Neural crest cell (in vitro differentiated cells): ENCODE results near the gene NLGN2. TPM values are rescaled to one million over a fixed set of nuclear protein-coding genes. Genes with fewer than 3 reads are reported as not detected.

Experiments used
- DNase-seq: peaks from one replicate; pipeline ENCODE4 v3.0.0; 2021; ENCODE audit warnings: low read depth, mixed read lengths, low spot score
- H3K27ac Mint-ChIP-seq: one replicate; pipeline ENCODE4 v1.8.0; 2021; ENCODE audit warnings: mild to moderate bottlenecking, mixed read lengths; ENCODE audit not compliant: unreplicated experiment
- H3K27me3 Mint-ChIP-seq: 2 replicates; pipeline ENCODE4 v1.8.0; 2021; ENCODE audit warnings: low read depth, mild to moderate bottlenecking, mixed read lengths
- H3K36me3 Mint-ChIP-seq: 2 replicates; pipeline ENCODE4 v1.8.0; 2021; ENCODE audit warnings: low read depth, mild to moderate bottlenecking, mixed read lengths
- H3K4me1 Mint-ChIP-seq: 2 replicates; pipeline ENCODE4 v1.8.0; 2021; ENCODE audit warnings: mixed read lengths
- H3K4me3 Mint-ChIP-seq: one replicate; pipeline ENCODE4 v1.8.0; 2021; ENCODE audit warnings: mild to moderate bottlenecking, mixed read lengths
- H3K9me3 Mint-ChIP-seq: 2 replicates; pipeline ENCODE4 v1.8.0; 2021; ENCODE audit warnings: mixed read lengths
- total RNA-seq: library from RNA; stranded (reverse); gene quantifications from 2 replicates; pipeline ENCODE4 v1.2.1, GENCODE V29; 2021
- TF ChIP-seq, protein P1 (sequence below): fragments of 200-600 bp; sonication (generic); conservative IDR thresholded peaks from 2 replicates; pipeline ENCODE4 v1.5.0; 2021; ENCODE audit warnings: antibody characterized with exemption, mild to moderate bottlenecking

NLGN2 gene
- total RNA-seq, 1 donor from 2014 or later, result 106 TPM

DNA sequence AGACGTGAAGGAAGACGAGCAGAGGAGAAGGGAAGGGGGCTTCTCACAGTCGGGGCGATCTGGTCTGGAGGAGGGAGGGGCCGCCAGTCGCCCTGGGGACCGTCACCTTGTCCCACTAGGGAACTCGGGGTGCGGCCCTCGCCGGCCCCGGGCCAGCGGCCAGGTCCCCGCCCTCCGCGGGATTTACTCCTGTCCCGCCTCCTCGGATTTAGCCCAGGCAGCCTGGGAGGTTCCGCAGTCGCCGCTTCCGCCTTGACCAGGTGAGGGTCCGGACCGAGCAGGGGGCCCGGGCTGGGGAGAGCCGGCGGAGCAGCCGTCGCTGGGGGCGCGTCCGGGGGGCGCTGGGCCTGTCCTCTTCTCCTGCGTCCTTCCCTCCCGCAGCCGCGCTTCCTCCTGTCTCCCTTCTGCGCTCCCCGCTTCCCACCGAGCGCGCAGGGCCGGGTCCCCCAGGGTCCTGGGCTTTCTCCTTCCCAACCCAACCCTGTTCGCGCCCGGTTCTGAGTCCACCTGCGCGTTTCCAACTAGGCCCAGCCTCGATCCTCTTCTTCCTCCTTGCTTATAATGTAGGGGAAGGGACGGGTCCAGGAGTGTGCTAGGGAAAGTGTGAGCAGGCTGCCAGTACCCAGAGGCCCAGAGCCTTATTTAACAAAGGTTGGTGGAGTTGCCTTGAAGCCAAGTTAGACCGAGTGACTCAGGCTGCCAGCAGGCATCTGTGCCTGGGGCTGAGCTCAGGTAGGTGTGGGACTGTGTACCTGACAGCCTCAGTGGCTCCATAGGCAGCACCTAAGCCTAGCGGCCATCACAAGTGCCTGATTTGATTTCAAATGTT, 26.6 kb upstream of the NLGN2 start, which contains the start of gene TNK1:
TSS of gene TNK1 (plus strand) at position 235 of the 829 bp plus-strand sequence. CDS start 1,838 bp downstream, outside the sequence.
- Mint-ChIP-seq H3K9me3 (peaks cover 6% of the 10 kb centered on the region), H3K4me1 (peaks cover 11% of the 10 kb centered on the region), H3K4me3 (peak within 1 kb of the TSS; percentile 73), H3K27ac (no peak within 1 kb of the TSS), H3K36me3 (peaks cover 5% of the 10 kb centered on the region), H3K27me3 (peaks cover 78% of the 10 kb centered on the region)
- TF ChIP-seq, protein P1, sequence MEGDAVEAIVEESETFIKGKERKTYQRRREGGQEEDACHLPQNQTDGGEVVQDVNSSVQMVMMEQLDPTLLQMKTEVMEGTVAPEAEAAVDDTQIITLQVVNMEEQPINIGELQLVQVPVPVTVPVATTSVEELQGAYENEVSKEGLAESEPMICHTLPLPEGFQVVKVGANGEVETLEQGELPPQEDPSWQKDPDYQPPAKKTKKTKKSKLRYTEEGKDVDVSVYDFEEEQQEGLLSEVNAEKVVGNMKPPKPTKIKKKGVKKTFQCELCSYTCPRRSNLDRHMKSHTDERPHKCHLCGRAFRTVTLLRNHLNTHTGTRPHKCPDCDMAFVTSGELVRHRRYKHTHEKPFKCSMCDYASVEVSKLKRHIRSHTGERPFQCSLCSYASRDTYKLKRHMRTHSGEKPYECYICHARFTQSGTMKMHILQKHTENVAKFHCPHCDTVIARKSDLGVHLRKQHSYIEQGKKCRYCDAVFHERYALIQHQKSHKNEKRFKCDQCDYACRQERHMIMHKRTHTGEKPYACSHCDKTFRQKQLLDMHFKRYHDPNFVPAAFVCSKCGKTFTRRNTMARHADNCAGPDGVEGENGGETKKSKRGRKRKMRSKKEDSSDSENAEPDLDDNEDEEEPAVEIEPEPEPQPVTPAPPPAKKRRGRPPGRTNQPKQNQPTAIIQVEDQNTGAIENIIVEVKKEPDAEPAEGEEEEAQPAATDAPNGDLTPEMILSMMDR, result no peak
- no peak for DNase-seq

DNA sequence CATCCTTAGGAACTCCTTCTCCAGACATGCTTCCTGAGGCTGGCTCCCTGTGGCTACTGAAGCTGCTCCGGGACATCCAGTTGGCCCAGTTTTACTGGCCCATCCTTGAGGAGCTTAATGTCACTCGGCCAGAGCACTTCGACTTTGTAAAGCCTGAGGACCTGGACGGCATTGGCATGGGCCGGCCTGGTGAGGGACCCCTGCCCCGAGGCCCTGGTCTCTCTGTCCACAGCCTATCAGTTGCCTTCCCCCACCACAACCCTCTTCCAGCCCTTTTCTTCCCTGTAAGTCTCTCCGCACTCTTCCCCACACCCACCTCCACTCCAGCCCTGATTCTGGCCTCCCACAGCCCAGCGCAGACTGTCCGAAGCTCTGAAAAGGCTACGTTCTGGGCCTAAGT, 24.7 kb upstream of the NLGN2 start:
- Mint-ChIP-seq H3K36me3 (peaks cover 5% of the 10 kb centered on the region), H3K4me1 (peaks cover 11% of the 10 kb centered on the region), H3K27me3 (peaks cover 66% of the 10 kb centered on the region), H3K4me3 (peak overlapping the region; percentile 41), H3K9me3 (peaks cover 6% of the 10 kb centered on the region), H3K27ac (no peak overlapping the region)
- DNase-seq, result no peak
- TF ChIP-seq, protein P1, result no peak

DNA sequence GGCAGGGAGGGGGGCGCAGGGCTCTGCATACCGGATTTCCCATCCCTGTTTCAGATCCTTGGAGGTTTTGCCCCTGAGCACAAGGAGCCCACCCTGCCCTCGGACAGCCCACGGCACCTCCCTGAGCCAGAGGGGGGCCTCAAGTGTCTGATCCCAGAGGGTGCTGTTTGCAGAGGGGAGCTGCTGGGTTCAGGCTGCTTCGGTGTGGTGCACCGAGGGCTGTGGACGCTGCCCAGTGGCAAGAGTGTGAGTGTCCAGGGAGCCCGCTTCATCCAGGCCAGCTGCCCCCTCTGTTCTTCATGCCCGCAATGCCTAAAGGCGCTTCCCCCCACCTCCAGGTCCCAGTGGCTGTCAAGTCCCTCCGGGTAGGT, 24.3 kb upstream of the NLGN2 start:
- Mint-ChIP-seq H3K27ac (no peak overlapping the region), H3K27me3 (peaks cover 64% of the 10 kb centered on the region), H3K9me3 (peaks cover 6% of the 10 kb centered on the region), H3K4me3 (no peak overlapping the region), H3K4me1 (peaks cover 11% of the 10 kb centered on the region), H3K36me3 (peaks cover 5% of the 10 kb centered on the region)
- TF ChIP-seq, protein P1, result no peak
- no peak for DNase-seq

DNA sequence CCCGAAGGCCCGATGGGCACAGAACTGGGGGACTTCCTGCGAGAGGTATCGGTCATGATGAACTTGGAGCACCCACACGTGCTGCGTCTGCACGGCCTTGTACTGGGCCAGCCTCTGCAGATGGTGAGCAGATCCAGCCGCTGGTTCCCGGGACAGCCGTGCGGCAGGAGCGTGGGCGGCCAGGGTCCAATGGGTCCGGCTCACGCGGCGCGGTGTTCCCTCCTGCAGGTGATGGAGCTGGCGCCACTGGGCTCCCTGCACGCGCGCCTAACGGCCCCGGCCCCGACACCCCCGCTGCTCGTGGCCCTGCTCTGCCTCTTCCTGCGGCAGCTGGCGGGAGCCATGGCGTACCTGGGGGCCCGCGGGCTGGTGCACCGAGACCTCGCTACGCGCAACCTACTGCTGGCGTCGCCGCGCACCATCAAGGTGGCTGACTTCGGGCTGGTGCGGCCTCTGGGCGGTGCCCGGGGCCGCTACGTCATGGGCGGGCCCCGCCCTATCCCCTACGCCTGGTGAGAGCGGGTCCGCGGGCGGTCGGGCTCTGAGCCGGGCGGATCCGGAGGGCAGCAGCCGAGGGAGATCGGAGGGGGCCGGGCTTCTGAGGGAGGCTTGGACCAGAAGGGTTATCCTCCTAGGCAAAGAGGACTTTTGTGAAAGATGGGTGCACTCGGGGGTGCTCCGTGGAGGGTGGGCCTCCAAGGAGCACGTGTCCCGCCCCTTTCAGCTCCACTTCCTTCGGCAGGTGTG, 23.7 kb upstream of the NLGN2 start:
- H3K4me3 Mint-ChIP-seq, result no peak overlapping the region
- peaks cover 5% of the 10 kb centered on the region for H3K36me3 Mint-ChIP-seq

DNA sequence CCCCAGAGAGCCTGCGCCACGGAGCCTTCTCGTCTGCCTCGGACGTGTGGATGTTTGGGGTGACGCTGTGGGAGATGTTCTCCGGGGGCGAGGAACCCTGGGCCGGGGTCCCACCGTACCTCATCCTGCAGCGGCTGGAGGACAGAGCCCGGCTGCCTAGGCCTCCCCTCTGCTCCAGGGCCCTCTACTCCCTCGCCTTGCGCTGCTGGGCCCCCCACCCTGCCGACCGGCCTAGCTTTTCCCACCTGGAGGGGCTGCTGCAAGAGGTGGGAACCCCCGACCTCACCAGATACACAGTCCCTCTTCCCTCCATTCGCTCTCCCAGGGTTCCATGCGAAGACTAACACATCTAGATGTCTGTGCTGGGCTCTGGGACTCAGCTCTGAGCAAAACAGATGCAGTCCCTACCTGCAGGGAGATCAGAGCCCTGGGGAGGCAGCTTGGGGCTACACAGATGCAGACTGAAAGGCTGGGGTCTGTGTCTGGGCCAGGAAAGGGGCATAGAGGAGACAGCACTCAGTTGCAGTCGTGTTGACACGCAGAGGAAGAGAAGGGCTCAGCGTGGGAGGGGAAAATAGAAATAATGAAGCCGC, 23.1 kb upstream of the NLGN2 start:
- TF ChIP-seq, protein P1, result no peak
- Mint-ChIP-seq H3K27ac (no peak overlapping the region), H3K4me3 (no peak overlapping the region), H3K27me3 (peaks cover 54% of the 10 kb centered on the region), H3K36me3 (no peaks in the 10 kb centered on the region), H3K9me3 (no peaks in the 10 kb centered on the region), H3K4me1 (peaks cover 11% of the 10 kb centered on the region)
- no peak for DNase-seq

More for the DNA sequence above, 23.7 kb upstream of the NLGN2 start:
- H3K27ac Mint-ChIP-seq, result no peak overlapping the region
- TF ChIP-seq, protein P1, result no peak
- peaks cover 6% of the 10 kb centered on the region for H3K9me3 Mint-ChIP-seq
- peak; percentile 55 for DNase-seq
- H3K27me3 Mint-ChIP-seq, result peaks cover 60% of the 10 kb centered on the region
- peaks cover 11% of the 10 kb centered on the region for H3K4me1 Mint-ChIP-seq
